ENCODE data around the gene D2HGDH. TPM values are rescaled to one million over a fixed set of nuclear protein-coding genes. Genes with fewer than 3 reads are reported as not detected.
"Not testable (repeated sequence)": the region's sequence is repeated elsewhere in the genome, so short reads cannot be mapped to it uniquely, and the experiment has no call there.

Gene D2HGDH
- total and polyA plus RNA-seq, 8 donors = 14.9 to 116 (median 25.6) TPM

GRCh38 chr2:241777170-241777685 is 42.8 kb downstream of the D2HGDH start:
- no peak overlapping the region for H3K27ac ChIP-seq
- no peak overlapping the region for H3K4me3 ChIP-seq

GRCh38 chr2:241777686-241778627 is 43.5 kb downstream of the D2HGDH start:
- H3K4me3 ChIP-seq = no peak overlapping the region
- no peak overlapping the region for H3K27ac ChIP-seq
- TF ChIP-seq CTCF (IDR thresholded peaks at IDR 0.05) = no peak
- WGBS, 2 donors = 71 to 78% methylated on average over 21 of the region's 21 CpGs
- FAIRE-seq (no peak), ATAC-seq (no peak), DNase-seq (no peak)
- no peaks in the 10 kb centered on the region for H3K36me3 ChIP-seq
- H3K4me1 ChIP-seq = no peaks in the 10 kb centered on the region
- H3K9me3 ChIP-seq = no peaks in the 10 kb centered on the region
- intact Hi-C loops (cut with DNase I) = no loop called here
- H3K27me3 ChIP-seq = no peaks in the 10 kb centered on the region

More at GRCh38 chr2:241777170-241777685, 42.8 kb downstream of the D2HGDH start:
- Histone ChIP-seq H3K4me1 (no peaks in the 10 kb centered on the region), H3K9me3 (no peaks in the 10 kb centered on the region), H3K27me3 (no peaks in the 10 kb centered on the region), H3K36me3 (no peaks in the 10 kb centered on the region)
- 64 to 67% methylated on average over 22 of the region's 22 CpGs for WGBS, 2 donors
- no peak for FAIRE-seq
- ATAC-seq = no peak
- no peak for TF ChIP-seq CTCF (IDR thresholded peaks at IDR 0.05)
- no peak for DNase-seq
- intact Hi-C loops (cut with DNase I) = no loop called here

- 58 to 59% methylated on average over 5 of the region's 5 CpGs for WGBS, 2 donors
- FAIRE-seq (no peak), ATAC-seq (no peak), DNase-seq (no peak)
- Histone ChIP-seq H3K4me1 (no peaks in the 10 kb centered on the region), H3K9me3 (no peaks in the 10 kb centered on the region), H3K36me3 (no peaks in the 10 kb centered on the region), H3K4me3 (no peak overlapping the region), H3K27me3 (no peaks in the 10 kb centered on the region), H3K27ac (no peak overlapping the region)
- intact Hi-C loops (cut with DNase I) = no loop called here
- no peak for TF ChIP-seq CTCF (IDR thresholded peaks at IDR 0.05)
These were observed 46.6 kb downstream of the D2HGDH start for GRCh38 chr2:241780939-241781569.

- ATAC-seq; intact Hi-C loops (cut with DNase I); H3K27me3 ChIP-seq; DNase-seq; H3K4me1 ChIP-seq; H3K27ac ChIP-seq; H3K9me3 ChIP-seq; H3K36me3 ChIP-seq; FAIRE-seq; H3K4me3 ChIP-seq: not testable (repeated sequence)
- WGBS, 2 donors = 85 to 89% methylated on average over 3 of the region's 3 CpGs
These were observed 47.6 kb downstream of the D2HGDH start for GRCh38 chr2:241782053-241782452.

GRCh38 chr2:241788135-241788534 is 53.7 kb downstream of the D2HGDH start:
- WGBS, 2 donors = 79 to 84% methylated on average over 4 of the region's 4 CpGs
- no peaks in the 10 kb centered on the region for H3K9me3 ChIP-seq
- FAIRE-seq (no peak), DNase-seq (no peak), ATAC-seq (no peak)
- intact Hi-C loops (cut with DNase I) = no loop called here
- no peak for TF ChIP-seq CTCF (IDR thresholded peaks at IDR 0.05)
- no peak overlapping the region for H3K4me3 ChIP-seq
- no peaks in the 10 kb centered on the region for H3K27me3 ChIP-seq
- H3K27ac ChIP-seq = no peak overlapping the region
- H3K36me3 ChIP-seq = no peaks in the 10 kb centered on the region
- H3K4me1 ChIP-seq = no peaks in the 10 kb centered on the region

All from pancreas (tissue), 10 donors.